Right atrium auricular region (tissue), 2 donors: ENCODE measurements around the gene IL17A. TPM values are rescaled to one million over a fixed set of nuclear protein-coding genes. Genes with fewer than 3 reads are reported as not detected.

Source experiments
- DNase-seq: peaks from one replicate; pipeline ENCODE4 v3.0.0-alpha.2; 2019; ENCODE audit warnings: low spot score
- H3K27ac ChIP-seq, 2 donors: fragments of 200-600 bp; sonication (generic); 1 replicate in 1 of 2; 2 replicates in 1 of 2; pipeline ENCODE4 v1.5.1; 2016 to 2019
- H3K27me3 ChIP-seq, 2 donors: fragments of 200-600 bp; sonication (generic); one replicate each; pipeline versions ENCODE4 v1.5.1 to v1.6.0; 2017 to 2019
- H3K36me3 ChIP-seq: fragments of 200-600 bp; sonication (generic); one replicate; pipeline ENCODE4 v1.5.1; 2016
- H3K4me1 ChIP-seq, 2 donors: fragments of 200-600 bp; sonication (generic); one replicate each; pipeline versions ENCODE4 v1.5.1 to v1.6.0; 2017 to 2019
- H3K4me3 ChIP-seq, 2 donors: fragments of 200-600 bp; sonication (generic); 1 replicate in 1 of 2; 2 replicates in 1 of 2; pipeline ENCODE4 v1.5.1; 2017 to 2019; ENCODE audit warnings: mild to moderate bottlenecking in 1 of 2, moderate library complexity in 1 of 2
- H3K9me3 ChIP-seq, 2 donors: fragments of 200-600 bp; sonication (generic); one replicate each; pipeline ENCODE4 v1.5.1; 2019
- total RNA-seq, 2 donors: library from RNA; depleted of rRNA; stranded (reverse); fragments of >200 nt; gene quantifications; one replicate each; pipeline ENCODE4 v1.1.0, GENCODE V29; 2016
- TF ChIP-seq, protein P1 (sequence below), 2 donors: fragments of 200-600 bp; sonication (generic); IDR thresholded peaks; one replicate each; pipeline ENCODE4 v1.5.1; 2019; ENCODE audit warnings: antibody characterized with exemption in 2 of 2

Gene IL17A
- total RNA-seq, 2 donors from 2014 or later, result not detected

DNA sequence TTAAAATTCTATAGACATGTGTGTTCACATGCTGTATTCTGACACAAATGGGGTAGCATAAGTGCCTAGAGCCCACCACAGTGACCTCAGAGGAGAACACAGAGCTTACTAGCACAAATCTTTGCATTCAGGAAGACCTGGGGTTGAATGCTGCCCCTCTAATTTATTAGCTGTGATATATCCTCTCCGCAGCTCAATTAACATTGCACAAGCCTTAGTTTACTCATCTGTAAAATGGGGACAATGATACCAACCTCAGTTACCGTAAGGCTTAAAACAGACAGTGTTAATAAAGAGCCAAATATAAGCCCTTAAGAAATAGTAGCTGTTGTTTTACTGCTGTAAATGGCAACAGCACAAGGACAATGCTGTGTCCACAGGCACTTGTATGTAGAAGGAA is 36.2 kb upstream of the IL17A start:
- Histone ChIP-seq H3K27me3 (no peaks in the 10 kb centered on the region), H3K9me3 (no peaks in the 10 kb centered on the region), H3K4me1 (no peaks in the 10 kb centered on the region), H3K27ac (no peak overlapping the region), H3K4me3 (no peak overlapping the region), H3K36me3 (no peaks in the 10 kb centered on the region)
- TF ChIP-seq, protein P1, sequence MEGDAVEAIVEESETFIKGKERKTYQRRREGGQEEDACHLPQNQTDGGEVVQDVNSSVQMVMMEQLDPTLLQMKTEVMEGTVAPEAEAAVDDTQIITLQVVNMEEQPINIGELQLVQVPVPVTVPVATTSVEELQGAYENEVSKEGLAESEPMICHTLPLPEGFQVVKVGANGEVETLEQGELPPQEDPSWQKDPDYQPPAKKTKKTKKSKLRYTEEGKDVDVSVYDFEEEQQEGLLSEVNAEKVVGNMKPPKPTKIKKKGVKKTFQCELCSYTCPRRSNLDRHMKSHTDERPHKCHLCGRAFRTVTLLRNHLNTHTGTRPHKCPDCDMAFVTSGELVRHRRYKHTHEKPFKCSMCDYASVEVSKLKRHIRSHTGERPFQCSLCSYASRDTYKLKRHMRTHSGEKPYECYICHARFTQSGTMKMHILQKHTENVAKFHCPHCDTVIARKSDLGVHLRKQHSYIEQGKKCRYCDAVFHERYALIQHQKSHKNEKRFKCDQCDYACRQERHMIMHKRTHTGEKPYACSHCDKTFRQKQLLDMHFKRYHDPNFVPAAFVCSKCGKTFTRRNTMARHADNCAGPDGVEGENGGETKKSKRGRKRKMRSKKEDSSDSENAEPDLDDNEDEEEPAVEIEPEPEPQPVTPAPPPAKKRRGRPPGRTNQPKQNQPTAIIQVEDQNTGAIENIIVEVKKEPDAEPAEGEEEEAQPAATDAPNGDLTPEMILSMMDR (IDR thresholded peaks at IDR 0.05), result no peak
- DNase-seq, result no peak

DNA sequence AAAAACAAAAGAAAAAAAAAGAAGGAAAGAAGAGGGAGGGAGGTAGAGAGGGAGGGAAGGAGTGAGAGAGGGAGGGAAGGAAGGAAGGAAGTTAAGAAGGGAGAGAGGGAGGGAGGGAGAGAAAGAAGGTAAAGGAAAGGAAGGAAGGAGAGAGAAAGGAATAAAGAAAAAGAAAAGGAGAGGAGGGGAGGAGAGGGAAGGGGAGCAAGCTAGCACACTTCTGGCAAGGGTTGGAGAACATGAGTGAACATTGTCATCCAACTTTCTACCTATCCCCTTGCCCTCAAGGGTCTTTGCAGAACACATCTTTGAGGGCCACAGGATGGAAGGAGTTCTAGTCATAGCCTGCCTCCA is 34.1 kb upstream of the IL17A start:
- Histone ChIP-seq H3K4me1 (no peaks in the 10 kb centered on the region), H3K36me3 (no peaks in the 10 kb centered on the region), H3K27ac (no peak overlapping the region), H3K27me3 (no peaks in the 10 kb centered on the region), H3K4me3 (no peak overlapping the region), H3K9me3 (no peaks in the 10 kb centered on the region)
- TF ChIP-seq, protein P1 (IDR thresholded peaks at IDR 0.05), result no peak
- DNase-seq, result no peak

DNA sequence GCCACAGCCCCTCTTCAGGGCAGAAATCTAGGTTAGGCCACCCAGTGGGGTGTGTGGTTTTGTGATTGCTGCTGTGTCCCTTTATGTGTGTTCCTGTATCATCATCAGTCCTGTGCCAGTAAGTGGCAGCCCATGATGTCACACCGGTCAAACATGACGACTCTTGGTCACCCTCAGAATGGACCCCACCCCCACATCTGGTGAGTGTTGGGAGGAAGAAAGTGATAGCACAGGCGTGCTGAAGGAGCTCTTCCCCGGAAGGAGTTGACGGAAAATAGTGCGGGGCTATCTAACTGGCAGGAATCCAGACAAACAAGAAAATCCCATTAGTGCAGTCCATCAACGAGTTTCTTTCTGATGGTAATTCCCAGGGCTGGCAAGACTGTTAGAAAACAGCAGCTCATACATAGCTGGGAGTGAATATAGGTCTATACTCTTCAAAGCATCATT is 33.4 kb upstream of the IL17A start:
- no peak for DNase-seq
- Histone ChIP-seq H3K4me3 (no peak overlapping the region), H3K27ac (no peak overlapping the region), H3K9me3 (no peaks in the 10 kb centered on the region), H3K36me3 (no peaks in the 10 kb centered on the region), H3K4me1 (no peaks in the 10 kb centered on the region), H3K27me3 (no peaks in the 10 kb centered on the region)
- TF ChIP-seq, protein P1 (IDR thresholded peaks at IDR 0.05), result no peak

DNA sequence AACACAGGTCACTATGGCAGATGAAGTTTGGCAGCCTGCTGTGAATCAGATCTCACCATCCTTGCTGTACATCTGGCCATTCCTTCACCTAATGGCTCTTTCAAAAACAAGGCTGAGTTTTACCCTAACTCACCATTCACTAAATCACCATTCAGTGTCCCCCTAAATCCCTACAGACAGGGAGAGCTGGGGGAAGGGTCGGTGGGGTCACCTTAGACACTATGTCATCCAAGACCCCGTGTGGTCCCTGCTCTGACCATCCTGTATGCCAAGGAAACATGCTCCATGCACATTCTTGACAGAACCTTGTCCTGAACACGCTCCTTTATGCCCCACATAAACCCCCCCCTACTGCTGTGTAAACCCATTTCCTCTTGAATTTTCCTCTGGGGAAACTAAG is 31.8 kb upstream of the IL17A start:
- H3K27ac ChIP-seq, result peak overlapping the region in 1 of 2 donors; percentile 6
- no peaks in the 10 kb centered on the region for H3K27me3 ChIP-seq
- TF ChIP-seq, protein P1 (IDR thresholded peaks at IDR 0.05), result no peak
- no peaks in the 10 kb centered on the region for H3K9me3 ChIP-seq
- DNase-seq, result no peak
- no peaks in the 10 kb centered on the region for H3K36me3 ChIP-seq
- no peaks in the 10 kb centered on the region for H3K4me1 ChIP-seq
- H3K4me3 ChIP-seq, result no peak overlapping the region

DNA sequence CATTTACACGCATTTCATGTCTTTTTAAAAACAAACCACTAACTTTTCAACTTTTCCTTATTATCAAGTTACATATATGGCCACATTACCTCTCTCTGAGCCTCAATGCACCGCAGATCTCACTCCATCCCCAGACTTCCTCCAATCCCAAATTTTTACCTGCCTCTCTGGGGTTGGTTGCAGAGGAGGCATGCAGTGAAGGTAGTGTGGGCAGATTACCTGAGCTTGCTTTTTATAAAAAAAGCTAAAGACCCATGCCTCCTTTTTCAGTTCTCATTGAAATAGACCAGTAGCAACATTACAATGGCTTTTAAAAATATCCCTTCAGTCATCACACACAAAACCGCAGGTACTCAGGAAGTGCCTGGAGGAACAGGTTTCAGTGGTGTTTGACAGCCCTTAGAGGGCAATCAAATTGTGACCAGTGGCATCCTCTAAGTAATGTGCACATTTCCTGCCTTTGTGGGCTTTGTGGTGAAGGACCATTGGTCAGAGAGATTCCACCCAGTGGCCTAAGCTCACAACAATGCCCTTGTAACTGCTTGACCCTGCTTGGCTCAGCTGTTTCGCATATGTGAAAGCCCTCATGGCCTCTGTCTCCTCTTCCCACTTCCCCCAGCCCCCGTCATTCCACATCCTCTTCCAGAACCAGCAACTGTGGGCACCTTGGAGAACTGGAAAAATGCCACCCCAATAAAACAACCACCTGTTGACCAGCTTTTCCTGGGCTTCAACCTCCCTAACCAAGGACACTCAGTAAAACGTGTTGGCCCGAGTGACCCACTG is 30.2 kb upstream of the IL17A start:
- TF ChIP-seq, protein P1 (IDR thresholded peaks at IDR 0.05), result no peak
- H3K27ac ChIP-seq, result peak overlapping the region in 1 of 2 donors; percentile 8

More for the DNA sequence above, 30.2 kb upstream of the IL17A start:
- Histone ChIP-seq H3K4me3 (no peak overlapping the region), H3K27me3 (no peaks in the 10 kb centered on the region), H3K4me1 (no peaks in the 10 kb centered on the region), H3K36me3 (no peaks in the 10 kb centered on the region), H3K9me3 (no peaks in the 10 kb centered on the region)
- no peak for DNase-seq
